Activated T-helper 17 cell treated with anti-CD3 and anti-CD28 coated beads, Interleukin-2, amount 50 U/mL, for 72 hours (primary cell): ENCODE results near the gene HOXB6. TPM values are rescaled to one million over a fixed set of nuclear protein-coding genes. Genes with fewer than 3 reads are reported as not detected.

Experiments
- ATAC-seq: fragments of 150-1000 bp; cut with Tn5 transposase; replicated peaks from 2 replicates; pipeline ENCODE4 v1.10.0; 2021; ENCODE audit warnings: mild to moderate bottlenecking, moderate library complexity
- H3K27ac Mint-ChIP-seq: one replicate; pipeline ENCODE4 v1.8.0; 2022; ENCODE audit warnings: mixed read lengths
- H3K27me3 Mint-ChIP-seq: one replicate; pipeline ENCODE4 v1.8.0; 2022; ENCODE audit warnings: mixed read lengths
- H3K36me3 Mint-ChIP-seq: one replicate; pipeline ENCODE4 v1.8.0; 2022; ENCODE audit warnings: low read depth, mild to moderate bottlenecking, mixed read lengths
- H3K4me1 Mint-ChIP-seq: one replicate; pipeline ENCODE4 v1.8.0; 2022; ENCODE audit warnings: mixed read lengths
- H3K4me3 Mint-ChIP-seq: one replicate; pipeline ENCODE4 v1.8.0; 2022; ENCODE audit warnings: mild to moderate bottlenecking, mixed read lengths
- H3K9me3 Mint-ChIP-seq: one replicate; pipeline ENCODE4 v1.8.0; 2022; ENCODE audit warnings: mixed read lengths
- total RNA-seq, 2 donors: library from RNA; stranded (reverse); gene quantifications; one replicate each; pipeline ENCODE4 v1.2.3, GENCODE V29; 2022

HOXB6 gene
- total RNA-seq, 2 donors from 2014 or later: 0.37 to 0.39 TPM

GRCh38 chr17:48590607-48591161 lies 14.1 kb downstream of the HOXB6 start:
- H3K27ac Mint-ChIP-seq: no peak overlapping the region
- no peaks in the 10 kb centered on the region for H3K9me3 Mint-ChIP-seq
- ATAC-seq: no peak
- H3K4me3 Mint-ChIP-seq: no peak overlapping the region
- peaks cover 14% of the 10 kb centered on the region for H3K4me1 Mint-ChIP-seq
- H3K27me3 Mint-ChIP-seq: peaks cover 69% of the 10 kb centered on the region
- no peaks in the 10 kb centered on the region for H3K36me3 Mint-ChIP-seq

GRCh38 chr17:48589831-48590606 lies 14.8 kb downstream of the HOXB6 start, which contains the start of gene HOXB3:
HOXB3 (minus strand) TSS chr17:48590241; CDS start chr17:48552474, 37,767 bp downstream.
- Mint-ChIP-seq H3K36me3 (no peaks in the 10 kb centered on the region), H3K27me3 (peaks cover 66% of the 10 kb centered on the region), H3K4me1 (peaks cover 19% of the 10 kb centered on the region), H3K27ac (no peak within 1 kb of the TSS), H3K4me3 (no peak within 1 kb of the TSS), H3K9me3 (no peaks in the 10 kb centered on the region)
- ATAC-seq: no peak

GRCh38 chr17:48589060-48589830 lies 15.5 kb downstream of the HOXB6 start:
- Mint-ChIP-seq H3K27ac (no peak overlapping the region), H3K27me3 (peaks cover 66% of the 10 kb centered on the region), H3K4me3 (no peak overlapping the region), H3K36me3 (no peaks in the 10 kb centered on the region), H3K9me3 (no peaks in the 10 kb centered on the region), H3K4me1 (peaks cover 22% of the 10 kb centered on the region)
- ATAC-seq: no peak

GRCh38 chr17:48588528-48588927 lies 16.3 kb downstream of the HOXB6 start:
- Mint-ChIP-seq H3K27ac (no peak overlapping the region), H3K27me3 (peaks cover 72% of the 10 kb centered on the region), H3K4me3 (no peak overlapping the region), H3K36me3 (no peaks in the 10 kb centered on the region), H3K9me3 (no peaks in the 10 kb centered on the region), H3K4me1 (peaks cover 22% of the 10 kb centered on the region)
- no peak for ATAC-seq

- peaks cover 75% of the 10 kb centered on the region for H3K27me3 Mint-ChIP-seq
- H3K4me3 Mint-ChIP-seq: no peak overlapping the region
- no peaks in the 10 kb centered on the region for H3K36me3 Mint-ChIP-seq
- peaks cover 22% of the 10 kb centered on the region for H3K4me1 Mint-ChIP-seq
- ATAC-seq: no peak
- H3K27ac Mint-ChIP-seq: no peak overlapping the region
- H3K9me3 Mint-ChIP-seq: no peaks in the 10 kb centered on the region
Measured at GRCh38 chr17:48588074-48588415, 16.7 kb downstream of the HOXB6 start.

- Mint-ChIP-seq H3K36me3 (no peaks in the 10 kb centered on the region), H3K27me3 (peaks cover 75% of the 10 kb centered on the region), H3K4me3 (no peak overlapping the region), H3K4me1 (peaks cover 16% of the 10 kb centered on the region), H3K27ac (no peak overlapping the region), H3K9me3 (no peaks in the 10 kb centered on the region)
- ATAC-seq: no peak
Measured at GRCh38 chr17:48587276-48588073, 17.3 kb downstream of the HOXB6 start.

- H3K9me3 Mint-ChIP-seq: no peaks in the 10 kb centered on the region
- no peak overlapping the region for H3K27ac Mint-ChIP-seq
- no peaks in the 10 kb centered on the region for H3K36me3 Mint-ChIP-seq
- H3K4me3 Mint-ChIP-seq: peak overlapping the region; percentile 85
- H3K27me3 Mint-ChIP-seq: peaks cover 73% of the 10 kb centered on the region
- ATAC-seq: peak; percentile 42
- peaks cover 16% of the 10 kb centered on the region for H3K4me1 Mint-ChIP-seq
Measured at GRCh38 chr17:48586355-48587258, 18.2 kb downstream of the HOXB6 start.

GRCh38 chr17:48584223-48584741 lies 20.5 kb downstream of the HOXB6 start:
- ATAC-seq: no peak
- Mint-ChIP-seq H3K36me3 (no peaks in the 10 kb centered on the region), H3K27ac (no peak overlapping the region), H3K27me3 (peaks cover 71% of the 10 kb centered on the region), H3K9me3 (no peaks in the 10 kb centered on the region), H3K4me3 (peak overlapping the region; percentile 85), H3K4me1 (peaks cover 25% of the 10 kb centered on the region)

- Mint-ChIP-seq H3K4me1 (peaks cover 26% of the 10 kb centered on the region), H3K27me3 (peaks cover 73% of the 10 kb centered on the region), H3K36me3 (no peaks in the 10 kb centered on the region), H3K4me3 (peak overlapping the region; percentile 85), H3K9me3 (no peaks in the 10 kb centered on the region), H3K27ac (no peak overlapping the region)
- ATAC-seq: no peak
Measured at GRCh38 chr17:48583708-48584222, 21.0 kb downstream of the HOXB6 start.

GRCh38 chr17:48582750-48583069 lies 22.1 kb downstream of the HOXB6 start:
- Mint-ChIP-seq H3K9me3 (no peaks in the 10 kb centered on the region), H3K27ac (no peak overlapping the region), H3K4me1 (peaks cover 26% of the 10 kb centered on the region), H3K36me3 (no peaks in the 10 kb centered on the region), H3K27me3 (peaks cover 64% of the 10 kb centered on the region), H3K4me3 (peak overlapping the region; percentile 91)
- no peak for ATAC-seq

- Mint-ChIP-seq H3K27ac (no peak overlapping the region), H3K9me3 (no peaks in the 10 kb centered on the region), H3K27me3 (peaks cover 41% of the 10 kb centered on the region), H3K4me3 (peak overlapping the region; percentile 91), H3K4me1 (peaks cover 12% of the 10 kb centered on the region), H3K36me3 (no peaks in the 10 kb centered on the region)
- no peak for ATAC-seq
Measured at GRCh38 chr17:48579760-48580554, 24.8 kb downstream of the HOXB6 start.

- Mint-ChIP-seq H3K27ac (peak overlapping the region; percentile 84), H3K27me3 (peaks cover 40% of the 10 kb centered on the region), H3K9me3 (no peaks in the 10 kb centered on the region), H3K4me3 (peak overlapping the region; percentile 91), H3K36me3 (no peaks in the 10 kb centered on the region), H3K4me1 (peaks cover 9% of the 10 kb centered on the region)
- no peak for ATAC-seq
Measured at GRCh38 chr17:48579471-48579759, 25.4 kb downstream of the HOXB6 start.
